ENCODE results near the gene CDC37. TPM values are rescaled to one million over a fixed set of nuclear protein-coding genes. Genes with fewer than 3 reads are reported as not detected.
"Not testable (repeated sequence)": the region's sequence is repeated elsewhere in the genome, so short reads cannot be mapped to it uniquely, and the experiment has no call there.

Gene CDC37
- polyA plus RNA-seq, 1 donor (not counting 4 experiments of a cell fraction or from before 2014, with no cell fraction given) = 376 TPM

DNA sequence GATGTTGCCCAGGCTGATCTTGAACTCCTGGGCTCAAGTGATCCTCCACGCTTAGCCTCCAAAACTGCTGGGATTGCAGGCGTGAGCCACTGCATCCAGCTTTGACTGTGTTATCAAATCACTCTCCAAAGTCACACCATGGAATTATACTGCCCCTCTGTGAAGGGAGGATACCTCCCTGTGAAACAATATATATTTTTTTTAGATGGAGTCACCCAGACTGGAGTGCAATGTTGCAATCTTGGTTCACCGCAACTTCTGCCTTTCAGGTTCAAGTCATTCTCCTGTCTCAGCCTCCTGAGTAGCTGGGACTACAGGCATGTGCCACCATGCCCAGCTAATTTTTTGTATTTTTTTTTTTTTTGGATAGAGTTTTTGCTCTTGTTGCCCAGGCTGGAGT is 30.7 kb downstream of the CDC37 start:
- dilution Hi-C loops (cut with MboI; ENCODE audit: extremely low pct_ligation_motif_present, low sequenced_read_pairs) = no loop called here
- Histone ChIP-seq H3K36me3 (ENCODE audit: control insufficient read depth in 2 of 2, extremely low read depth in 1 of 2, insufficient read depth in 2 of 2, low read length in 2 of 2) (peaks cover 9 to 10% of the 10 kb centered on the region in 2 experiments), H3K27ac (ENCODE audit: control insufficient read depth, insufficient read depth, low read length) (no peak overlapping the region), H4K20me1 (ENCODE audit: control insufficient read depth, extremely low read depth, insufficient read depth, low read length) (no peaks in the 10 kb centered on the region), H3K79me2 (ENCODE audit: control insufficient read depth, insufficient read depth, low read length) (no peaks in the 10 kb centered on the region), H3K9me1 (ENCODE audit: control insufficient read depth, extremely low read depth, insufficient read depth, low read length) (no peaks in the 10 kb centered on the region), H3K4me2 (ENCODE audit: control insufficient read depth, extremely low read depth, insufficient read depth, low read depth, low read length) (no peak overlapping the region), H2AFZ (ENCODE audit: control insufficient read depth, low read length) (no peak overlapping the region), H3K9ac (ENCODE audit: control insufficient read depth, extremely low read depth, insufficient read depth, low read length) (no peak overlapping the region), H3K9me3 (ENCODE audit: control insufficient read depth, low read depth, low read length) (no peaks in the 10 kb centered on the region), H3K27me3 (ENCODE audit: control insufficient read depth, extremely low read depth, insufficient read depth, low read length) (no peaks in the 10 kb centered on the region), H3K4me1 (ENCODE audit: control insufficient read depth, extremely low read depth, insufficient read depth, low read length) (no peaks in the 10 kb centered on the region), H3K4me3 (ENCODE audit: control insufficient read depth in 2 of 3, extremely low read depth in 1 of 3, insufficient read depth in 2 of 3, low read depth in 1 of 3, low read length in 3 of 3) (no peak overlapping the region)
- TF ChIP-seq, protein P1, sequence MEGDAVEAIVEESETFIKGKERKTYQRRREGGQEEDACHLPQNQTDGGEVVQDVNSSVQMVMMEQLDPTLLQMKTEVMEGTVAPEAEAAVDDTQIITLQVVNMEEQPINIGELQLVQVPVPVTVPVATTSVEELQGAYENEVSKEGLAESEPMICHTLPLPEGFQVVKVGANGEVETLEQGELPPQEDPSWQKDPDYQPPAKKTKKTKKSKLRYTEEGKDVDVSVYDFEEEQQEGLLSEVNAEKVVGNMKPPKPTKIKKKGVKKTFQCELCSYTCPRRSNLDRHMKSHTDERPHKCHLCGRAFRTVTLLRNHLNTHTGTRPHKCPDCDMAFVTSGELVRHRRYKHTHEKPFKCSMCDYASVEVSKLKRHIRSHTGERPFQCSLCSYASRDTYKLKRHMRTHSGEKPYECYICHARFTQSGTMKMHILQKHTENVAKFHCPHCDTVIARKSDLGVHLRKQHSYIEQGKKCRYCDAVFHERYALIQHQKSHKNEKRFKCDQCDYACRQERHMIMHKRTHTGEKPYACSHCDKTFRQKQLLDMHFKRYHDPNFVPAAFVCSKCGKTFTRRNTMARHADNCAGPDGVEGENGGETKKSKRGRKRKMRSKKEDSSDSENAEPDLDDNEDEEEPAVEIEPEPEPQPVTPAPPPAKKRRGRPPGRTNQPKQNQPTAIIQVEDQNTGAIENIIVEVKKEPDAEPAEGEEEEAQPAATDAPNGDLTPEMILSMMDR (optimal IDR thresholded peaks at IDR 0.05 in 1 of 3, IDR thresholded peaks at IDR 0.05 in 1 of 3, conservative IDR thresholded peaks at IDR 0.05 in 1 of 3; ENCODE audit: extremely low read depth in 1 of 3, insufficient read depth in 2 of 3, low read length in 3 of 3) = no peak
- no peak for TF ChIP-seq EZH2 (IDR thresholded peaks at IDR 0.05; ENCODE audit: low read length)
- FAIRE-seq (no peak), DNase-seq (ENCODE audit: low read depth, low spot score) (no peak)

DNA sequence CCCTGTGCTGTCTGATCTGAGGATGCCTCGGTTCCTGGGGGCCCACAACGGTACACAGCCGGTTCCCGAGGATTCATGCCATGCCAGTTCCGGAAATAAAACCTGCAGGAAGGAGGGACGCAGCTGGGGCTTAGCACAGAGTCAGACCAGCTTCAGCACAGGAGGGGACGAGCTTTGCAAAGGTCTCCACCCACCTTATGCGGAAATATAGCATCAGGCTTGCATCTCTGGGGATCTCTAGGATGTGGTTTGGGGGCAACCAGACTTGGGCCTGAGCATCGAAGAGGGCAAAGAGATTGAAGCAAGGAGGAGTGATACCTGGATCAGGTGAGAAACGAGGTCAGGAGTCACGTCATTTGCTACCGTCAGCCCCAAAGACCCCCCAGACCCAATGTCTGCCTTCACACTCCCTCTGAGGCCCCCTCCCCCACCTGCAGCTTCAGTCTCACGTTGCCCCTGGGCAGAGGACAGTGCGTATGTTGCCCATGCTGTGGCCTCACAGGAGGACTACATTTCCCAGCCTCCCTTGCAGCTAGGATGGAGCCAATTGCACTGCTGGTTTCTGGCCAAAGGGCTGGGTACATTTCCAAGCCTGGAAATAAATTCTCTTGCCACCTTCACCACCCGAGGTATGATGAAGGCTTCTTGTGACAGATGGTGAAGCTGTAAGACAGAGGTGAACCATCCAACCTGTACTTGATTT is 35.1 kb downstream of the CDC37 start:
- H3K27ac ChIP-seq (ENCODE audit: control insufficient read depth, insufficient read depth, low read length) = no peak overlapping the region
- no peaks in the 10 kb centered on the region for H3K27me3 ChIP-seq (ENCODE audit: control insufficient read depth, extremely low read depth, insufficient read depth, low read length)
- H3K79me2 ChIP-seq (ENCODE audit: control insufficient read depth, insufficient read depth, low read length) = no peaks in the 10 kb centered on the region
- no peak overlapping the region for H2AFZ ChIP-seq (ENCODE audit: control insufficient read depth, low read length)
- dilution Hi-C loops (cut with MboI; ENCODE audit: extremely low pct_ligation_motif_present, low sequenced_read_pairs) = no loop called here
- H3K4me1 ChIP-seq (ENCODE audit: control insufficient read depth, extremely low read depth, insufficient read depth, low read length) = no peaks in the 10 kb centered on the region
- peaks cover 3% of the 10 kb centered on the region for H3K9me1 ChIP-seq (ENCODE audit: control insufficient read depth, extremely low read depth, insufficient read depth, low read length)
- H3K4me3 ChIP-seq (ENCODE audit: control insufficient read depth in 2 of 3, extremely low read depth in 1 of 3, insufficient read depth in 2 of 3, low read depth in 1 of 3, low read length in 3 of 3) = no peak overlapping the region
- DNase-seq (ENCODE audit: low read depth, low spot score) (no peak), FAIRE-seq (no peak)
- peaks cover 19 to 21% of the 10 kb centered on the region in 2 experiments for H3K36me3 ChIP-seq (ENCODE audit: control insufficient read depth in 2 of 2, extremely low read depth in 1 of 2, insufficient read depth in 2 of 2, low read length in 2 of 2)
- peaks cover 5% of the 10 kb centered on the region for H4K20me1 ChIP-seq (ENCODE audit: control insufficient read depth, extremely low read depth, insufficient read depth, low read length)
- H3K9me3 ChIP-seq (ENCODE audit: control insufficient read depth, low read depth, low read length) = no peaks in the 10 kb centered on the region
- H3K9ac ChIP-seq (ENCODE audit: control insufficient read depth, extremely low read depth, insufficient read depth, low read length) = no peak overlapping the region
- H3K4me2 ChIP-seq (ENCODE audit: control insufficient read depth, extremely low read depth, insufficient read depth, low read depth, low read length) = no peak overlapping the region
- TF ChIP-seq, protein P1 (optimal IDR thresholded peaks at IDR 0.05 in 1 of 3, IDR thresholded peaks at IDR 0.05 in 1 of 3, conservative IDR thresholded peaks at IDR 0.05 in 1 of 3; ENCODE audit: extremely low read depth in 1 of 3, insufficient read depth in 2 of 3, low read length in 3 of 3) = no peak
- no peak for TF ChIP-seq EZH2 (IDR thresholded peaks at IDR 0.05; ENCODE audit: low read length)

DNA sequence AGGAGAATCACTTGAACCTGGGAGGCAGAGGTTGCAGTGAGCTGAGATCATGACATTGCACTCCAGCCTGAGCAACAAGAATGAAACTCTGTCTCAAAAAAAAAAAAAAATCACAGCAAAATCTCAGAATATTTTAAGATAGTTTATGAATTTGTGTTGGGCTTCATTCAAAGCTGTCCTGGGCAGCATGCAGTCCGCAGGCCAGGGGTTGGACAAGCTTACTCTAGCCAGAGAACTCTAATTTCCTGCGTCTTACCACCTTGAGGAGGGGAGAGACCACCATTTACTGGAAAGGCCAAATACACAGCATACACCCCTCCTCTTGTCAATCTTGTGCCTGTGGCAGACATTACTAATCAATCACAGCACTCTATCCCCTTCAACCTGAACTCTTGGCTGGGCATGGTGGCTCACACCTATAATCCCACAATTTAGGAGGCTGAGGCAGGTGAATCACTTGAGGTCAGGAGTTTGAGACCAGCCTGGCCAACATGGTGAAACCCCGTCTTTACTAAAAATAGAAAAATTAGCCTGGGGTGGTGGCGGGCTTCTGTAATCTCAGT is 36.3 kb downstream of the CDC37 start:
- H2AFZ ChIP-seq (ENCODE audit: control insufficient read depth, low read length); H3K4me1 ChIP-seq (ENCODE audit: control insufficient read depth, extremely low read depth, insufficient read depth, low read length); FAIRE-seq; H3K9me3 ChIP-seq (ENCODE audit: control insufficient read depth, low read depth, low read length); H3K4me3 ChIP-seq (ENCODE audit: control insufficient read depth in 2 of 3, extremely low read depth in 1 of 3, insufficient read depth in 2 of 3, low read depth in 1 of 3, low read length in 3 of 3); H3K27ac ChIP-seq (ENCODE audit: control insufficient read depth, insufficient read depth, low read length); H3K79me2 ChIP-seq (ENCODE audit: control insufficient read depth, insufficient read depth, low read length); dilution Hi-C loops (cut with MboI; ENCODE audit: extremely low pct_ligation_motif_present, low sequenced_read_pairs); H3K27me3 ChIP-seq (ENCODE audit: control insufficient read depth, extremely low read depth, insufficient read depth, low read length); H3K9me1 ChIP-seq (ENCODE audit: control insufficient read depth, extremely low read depth, insufficient read depth, low read length); H3K4me2 ChIP-seq (ENCODE audit: control insufficient read depth, extremely low read depth, insufficient read depth, low read depth, low read length); H4K20me1 ChIP-seq (ENCODE audit: control insufficient read depth, extremely low read depth, insufficient read depth, low read length); H3K9ac ChIP-seq (ENCODE audit: control insufficient read depth, extremely low read depth, insufficient read depth, low read length); DNase-seq (ENCODE audit: low read depth, low spot score): not testable (repeated sequence)
- peaks cover 19 to 21% of the 10 kb centered on the region in 2 experiments for H3K36me3 ChIP-seq (ENCODE audit: control insufficient read depth in 2 of 2, extremely low read depth in 1 of 2, insufficient read depth in 2 of 2, low read length in 2 of 2)
